H9 (cell line): ENCODE measurements around the gene LYZL6. TPM values are rescaled to one million over a fixed set of nuclear protein-coding genes. Genes with fewer than 3 reads are reported as not detected.

ENCODE experiments used
- DNase-seq: peaks from one replicate; pipeline ENCODE4 v3.0.0-alpha.2; 2017
- H2AFZ ChIP-seq: one replicate; pipeline ENCODE4 v1.6.1; 2013; ENCODE audit warnings: mild to moderate bottlenecking, low read length, control low read depth, moderate library complexity
- H2AK5ac ChIP-seq: 2 replicates; pipeline ENCODE4 v1.6.1; 2013; ENCODE audit warnings: low read length, control low read depth, mixed read lengths; ENCODE audit not compliant: insufficient read length
- H2BK120ac ChIP-seq: one replicate; pipeline ENCODE4 v1.6.1; 2013; ENCODE audit warnings: low read depth, mild to moderate bottlenecking, low read length, control low read depth, inconsistent platforms; ENCODE audit not compliant: poor library complexity, severe bottlenecking
- H2BK12ac ChIP-seq: 2 replicates; pipeline ENCODE4 v1.6.1; 2013; ENCODE audit warnings: low read length, control low read depth, mixed read lengths, low read depth; ENCODE audit not compliant: insufficient read length
- H2BK15ac ChIP-seq: 2 replicates; pipeline ENCODE4 v1.6.1; 2013; ENCODE audit warnings: low read depth, low read length, control low read depth
- H2BK20ac ChIP-seq: one replicate; pipeline ENCODE4 v1.6.1; 2013; ENCODE audit warnings: low read depth, mild to moderate bottlenecking, low read length, control low read depth, inconsistent platforms; ENCODE audit not compliant: poor library complexity, severe bottlenecking
- H2BK5ac ChIP-seq: 2 replicates; pipeline ENCODE4 v1.6.1; 2013; ENCODE audit warnings: low read length, control low read depth, mixed read lengths; ENCODE audit not compliant: insufficient read length
- H3K14ac ChIP-seq: 2 replicates; pipeline ENCODE4 v1.6.1; 2013; ENCODE audit warnings: low read length, control low read depth; ENCODE audit not compliant: insufficient read depth
- H3K18ac ChIP-seq: 2 replicates; pipeline ENCODE4 v1.6.1; 2013; ENCODE audit warnings: low read depth, mild to moderate bottlenecking, mixed read lengths, low read length, control low read depth; ENCODE audit not compliant: insufficient read length
- H3K23ac ChIP-seq: 2 replicates; pipeline ENCODE4 v1.6.1; 2013; ENCODE audit warnings: low read length, control low read depth, mixed read lengths, low read depth; ENCODE audit not compliant: insufficient read length
- H3K23me2 ChIP-seq: 2 replicates; pipeline ENCODE4 v1.6.1; 2013; ENCODE audit warnings: low read depth, mild to moderate bottlenecking, mixed read lengths, low read length, control low read depth; ENCODE audit not compliant: insufficient read length, poor library complexity, severe bottlenecking
- H3K27ac ChIP-seq: 2 replicates; pipeline ENCODE4 v1.5.1; 2013; ENCODE audit warnings: low read length, control low read depth, mixed read lengths, low read depth; ENCODE audit not compliant: insufficient read length
- H3K27me3 ChIP-seq: 2 replicates; pipeline ENCODE4 v1.6.1; 2013; ENCODE audit warnings: low read length, control low read depth, inconsistent platforms; ENCODE audit not compliant: insufficient read depth
- H3K4ac ChIP-seq: 2 replicates; pipeline ENCODE4 v1.6.1; 2013; ENCODE audit warnings: low read depth, mild to moderate bottlenecking, control low read depth, inconsistent platforms, low read length, moderate library complexity
- H3K4me1 ChIP-seq: 2 replicates; pipeline ENCODE4 v1.6.1; 2013; ENCODE audit warnings: low read length, control low read depth, inconsistent platforms; ENCODE audit not compliant: insufficient read depth
- H3K4me2 ChIP-seq: 2 replicates; pipeline ENCODE4 v1.6.1; 2013; ENCODE audit warnings: low read length, control low read depth, mixed read lengths; ENCODE audit not compliant: insufficient read length, insufficient read depth
- H3K56ac ChIP-seq: 2 replicates; pipeline ENCODE4 v1.6.1; 2013; ENCODE audit warnings: low read depth, mild to moderate bottlenecking, mixed read lengths, low read length, control low read depth; ENCODE audit not compliant: insufficient read length
- H3K79me1 ChIP-seq: 2 replicates; pipeline ENCODE4 v1.6.1; 2013; ENCODE audit warnings: low read depth, mild to moderate bottlenecking, moderate library complexity, low read length, control low read depth, inconsistent platforms; ENCODE audit not compliant: insufficient read depth, poor library complexity, severe bottlenecking
- H3K79me2 ChIP-seq: 2 replicates; pipeline ENCODE4 v1.6.1; 2013; ENCODE audit warnings: low read length, control low read depth, inconsistent platforms; ENCODE audit not compliant: insufficient read depth
- H3K9ac ChIP-seq: 2 replicates; pipeline ENCODE4 v1.6.1; 2013; ENCODE audit warnings: low read length, control low read depth, mixed read lengths; ENCODE audit not compliant: insufficient read length; ENCODE audit errors: extremely low read depth
- H3K9me3 ChIP-seq: one replicate; pipeline ENCODE4 v1.6.1; 2013; ENCODE audit warnings: low read depth, low read length, inconsistent platforms; ENCODE audit not compliant: control insufficient read depth
- H3T11ph ChIP-seq: one replicate; pipeline ENCODE4 v1.6.1; 2013; ENCODE audit warnings: mild to moderate bottlenecking, low read length, control low read depth, inconsistent platforms
- H4K20me1 ChIP-seq: one replicate; pipeline ENCODE4 v1.6.1; 2013; ENCODE audit not compliant: control insufficient read depth, insufficient read length, insufficient read depth
- H4K5ac ChIP-seq: 2 replicates; pipeline ENCODE4 v1.6.1; 2013; ENCODE audit warnings: low read depth, mild to moderate bottlenecking, mixed read lengths, low read length, control low read depth; ENCODE audit not compliant: insufficient read length
- H4K8ac ChIP-seq: replicated peaks from 2 replicates; pipeline ENCODE4 v1.6.1; 2013; ENCODE audit warnings: low read length, control low read depth, mixed read lengths, low read depth; ENCODE audit not compliant: insufficient read length
- H4K91ac ChIP-seq: 2 replicates; pipeline ENCODE4 v1.6.1; 2013; ENCODE audit warnings: low read depth, mild to moderate bottlenecking, moderate library complexity, mixed read lengths, low read length, control low read depth; ENCODE audit not compliant: insufficient read length
- H3K27ac Mint-ChIP-seq, 3 experiments: 2 replicates in 2 of 3; 3 replicates in 1 of 3; pipeline ENCODE4 v1.8.0; 2020 to 2021; ENCODE audit warnings: mixed read lengths in 3 of 3, mild to moderate bottlenecking in 1 of 3, moderate library complexity in 1 of 3
- H3K27me3 Mint-ChIP-seq: 2 replicates; pipeline ENCODE4 v1.8.0; 2021; ENCODE audit warnings: low read depth, mild to moderate bottlenecking, moderate library complexity, mixed read lengths
- H3K36me3 Mint-ChIP-seq, 3 experiments: 2 replicates in 2 of 3; 3 replicates in 1 of 3; pipeline ENCODE4 v1.8.0; 2020 to 2021; ENCODE audit warnings: low read depth in 3 of 3, mixed read lengths in 3 of 3; ENCODE audit not compliant: insufficient read depth in 1 of 3
- H3K4me1 Mint-ChIP-seq, 2 experiments: 2 replicates each; pipeline ENCODE4 v1.8.0; 2020; ENCODE audit warnings: mixed read lengths in 2 of 2
- H3K4me3 Mint-ChIP-seq, 2 experiments: 2 replicates in 1 of 2; 3 replicates in 1 of 2; pipeline ENCODE4 v1.8.0; 2020 to 2021; ENCODE audit warnings: mild to moderate bottlenecking in 2 of 2, mixed read lengths in 2 of 2, moderate library complexity in 1 of 2
- H3K9me3 Mint-ChIP-seq, 2 experiments: 2 replicates in 1 of 2; 3 replicates in 1 of 2; pipeline ENCODE4 v1.8.0; 2020; ENCODE audit warnings: mild to moderate bottlenecking in 2 of 2, mixed read lengths in 2 of 2, moderate library complexity in 1 of 2
- WGBS: extraction: QIAGEN DNeasy Blood & Tissue Kit; methylation state at CpG from one replicate; pipeline ENCODE4 v1.1.7; 2013; ENCODE audit warnings: missing lambda C conversion rate, low lambda C conversion rate, mixed read lengths; ENCODE audit not compliant: insufficient read length; ENCODE audit errors: extremely low coverage; 5-methylcytosine and 5-hydroxymethylcytosine counted together
- total RNA-seq: library from RNA; stranded (reverse); gene quantifications from 2 replicates; pipeline ENCODE4 v1.2.1, GENCODE V29; 2021
- TF ChIP-seq, protein P1 (sequence below): fragments of 200-600 bp; sonication (generic); conservative IDR thresholded peaks from 3 replicates; pipeline ENCODE4 v1.8.0; 2021; ENCODE audit warnings: antibody characterized with exemption, mild to moderate bottlenecking

LYZL6 gene
- total RNA-seq, 1 experiment from 2014 or later, result not detected

DNA sequence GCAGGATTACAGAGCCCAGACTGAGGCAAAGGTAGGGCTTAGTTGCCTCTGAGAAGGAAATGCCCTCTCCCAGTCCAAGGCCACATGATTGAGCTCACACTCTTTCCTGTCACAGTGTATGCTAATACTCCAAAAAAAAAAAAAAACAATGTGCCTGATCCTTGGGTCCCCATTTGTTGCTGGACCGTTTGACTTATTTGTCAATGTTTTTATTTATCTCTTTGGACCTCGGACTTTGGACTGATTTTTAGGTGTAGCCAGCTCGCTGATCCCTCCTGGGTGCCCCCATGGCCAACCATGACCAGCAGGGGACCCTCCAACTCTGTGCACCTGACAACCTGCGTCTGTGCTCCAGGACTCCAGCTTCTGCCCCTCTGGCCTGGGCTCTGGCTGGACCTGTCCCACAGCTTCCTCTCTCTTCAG, 38.4 kb upstream of the LYZL6 start:
- Histone ChIP-seq H3K27me3 (no peaks in the 10 kb centered on the region), H4K8ac (no peak overlapping the region), H2BK5ac (no peak overlapping the region), H3K14ac (no peak overlapping the region), H3K23ac (no peak overlapping the region), H3K79me1 (no peaks in the 10 kb centered on the region), H3K18ac (no peak overlapping the region), H3K4me2 (no peak overlapping the region), H3K4me1 (no peaks in the 10 kb centered on the region), H2AFZ (no peak overlapping the region), H3T11ph (no peak overlapping the region), H3K9ac (no peak overlapping the region), H4K20me1 (no peaks in the 10 kb centered on the region), H2BK15ac (no peak overlapping the region), H2BK20ac (no peak overlapping the region), H2BK120ac (no peak overlapping the region), H3K27ac (no peak overlapping the region), H4K91ac (no peak overlapping the region), H3K79me2 (no peaks in the 10 kb centered on the region), H3K56ac (no peak overlapping the region), H2BK12ac (no peak overlapping the region), H2AK5ac (no peak overlapping the region), H3K9me3 (no peaks in the 10 kb centered on the region), H4K5ac (no peak overlapping the region), H3K23me2 (no peaks in the 10 kb centered on the region), H3K4ac (no peak overlapping the region)
- TF ChIP-seq, protein P1, sequence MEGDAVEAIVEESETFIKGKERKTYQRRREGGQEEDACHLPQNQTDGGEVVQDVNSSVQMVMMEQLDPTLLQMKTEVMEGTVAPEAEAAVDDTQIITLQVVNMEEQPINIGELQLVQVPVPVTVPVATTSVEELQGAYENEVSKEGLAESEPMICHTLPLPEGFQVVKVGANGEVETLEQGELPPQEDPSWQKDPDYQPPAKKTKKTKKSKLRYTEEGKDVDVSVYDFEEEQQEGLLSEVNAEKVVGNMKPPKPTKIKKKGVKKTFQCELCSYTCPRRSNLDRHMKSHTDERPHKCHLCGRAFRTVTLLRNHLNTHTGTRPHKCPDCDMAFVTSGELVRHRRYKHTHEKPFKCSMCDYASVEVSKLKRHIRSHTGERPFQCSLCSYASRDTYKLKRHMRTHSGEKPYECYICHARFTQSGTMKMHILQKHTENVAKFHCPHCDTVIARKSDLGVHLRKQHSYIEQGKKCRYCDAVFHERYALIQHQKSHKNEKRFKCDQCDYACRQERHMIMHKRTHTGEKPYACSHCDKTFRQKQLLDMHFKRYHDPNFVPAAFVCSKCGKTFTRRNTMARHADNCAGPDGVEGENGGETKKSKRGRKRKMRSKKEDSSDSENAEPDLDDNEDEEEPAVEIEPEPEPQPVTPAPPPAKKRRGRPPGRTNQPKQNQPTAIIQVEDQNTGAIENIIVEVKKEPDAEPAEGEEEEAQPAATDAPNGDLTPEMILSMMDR, result peak; percentile 60
- Mint-ChIP-seq H3K4me1 (no peaks in the 10 kb centered on the region), H3K27ac (no peak overlapping the region), H3K4me3 (no peak overlapping the region), H3K36me3 (no peaks in the 10 kb centered on the region), H3K27me3 (peaks cover 4% of the 10 kb centered on the region), H3K9me3 (no peaks in the 10 kb centered on the region; a peak in 1 of 5 replicates)
- WGBS, result no CpG with 5 or more reads among the region's 4 CpGs
- peak; percentile 61 for DNase-seq
